Measurements from ENCODE around the gene HLA-E. TPM values are rescaled to one million over a fixed set of nuclear protein-coding genes. Genes with fewer than 3 reads are reported as not detected.
"Not testable (repeated sequence)": the region's sequence is repeated elsewhere in the genome, so short reads cannot be mapped to it uniquely, and the experiment has no call there.

Gene HLA-E
- total RNA-seq, 4 donors from 2014 or later = 496 to 771 (median 601) TPM

DNA sequence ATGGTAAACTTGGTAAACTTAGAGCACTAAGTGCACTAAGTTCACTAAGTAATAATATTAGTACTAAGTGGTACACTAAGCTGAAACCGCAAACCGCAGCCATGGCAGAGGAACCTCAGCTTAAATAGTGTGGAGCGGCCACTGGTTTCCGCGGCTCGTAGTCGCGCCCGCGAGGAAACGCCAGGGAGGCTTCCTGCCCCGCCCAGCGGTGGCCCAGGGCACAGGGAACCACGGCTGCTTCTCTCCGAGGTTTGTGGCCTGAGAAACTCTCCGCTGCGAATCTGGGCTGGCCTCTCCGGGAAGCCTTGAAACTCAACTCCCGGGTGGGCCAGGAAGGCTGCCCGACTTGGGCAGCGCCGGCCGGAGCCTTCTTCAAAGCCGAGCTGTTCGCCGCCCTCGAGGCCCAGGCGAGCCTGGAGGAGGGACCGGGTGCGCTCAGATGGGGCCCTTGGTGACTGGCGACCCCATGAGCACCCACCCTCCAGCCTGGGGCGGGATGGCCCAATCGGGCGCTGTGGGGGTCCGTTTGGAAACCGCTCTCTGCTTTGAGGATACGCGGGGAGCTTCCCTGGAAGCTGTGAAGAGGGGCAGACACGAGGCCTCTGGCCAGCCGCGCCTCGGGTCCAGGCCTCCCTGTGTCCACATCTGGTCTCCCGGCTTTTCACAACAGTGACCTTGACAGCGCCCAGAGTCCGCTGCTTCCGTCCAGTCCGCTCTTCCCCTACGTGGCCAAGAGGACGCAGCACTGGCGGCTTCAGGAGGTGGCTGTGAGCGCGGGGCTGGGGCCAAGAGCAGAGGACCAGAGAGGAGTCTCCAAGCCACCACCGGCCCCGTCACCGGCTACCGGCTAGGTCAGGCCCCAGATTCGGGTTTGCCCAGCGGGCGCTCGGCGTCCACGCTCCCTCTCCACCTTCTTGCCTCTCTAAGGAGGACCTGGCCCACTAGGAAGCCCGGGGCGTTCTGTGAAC is 25.4 kb upstream of the HLA-E start:
- Histone ChIP-seq H3K27me3 (peaks cover 97% of the 10 kb centered on the region), H3K27ac (no peak overlapping the region), H3K4me3 (peak overlapping the region; percentile 19), H3K4me1 (peaks cover 29% of the 10 kb centered on the region), H3K36me3 (no peaks in the 10 kb centered on the region), H3K9me3 (no peaks in the 10 kb centered on the region)
- 9% methylated on average over 24 of the region's 64 CpGs for WGBS
- TF ChIP-seq POLR2A (IDR thresholded peaks at IDR 0.05) (no peak), EP300 (IDR thresholded peaks at IDR 0.05) (no peak), POLR2AphosphoS5 (IDR thresholded peaks at IDR 0.05) (no peak)
- TF ChIP-seq, protein P1, sequence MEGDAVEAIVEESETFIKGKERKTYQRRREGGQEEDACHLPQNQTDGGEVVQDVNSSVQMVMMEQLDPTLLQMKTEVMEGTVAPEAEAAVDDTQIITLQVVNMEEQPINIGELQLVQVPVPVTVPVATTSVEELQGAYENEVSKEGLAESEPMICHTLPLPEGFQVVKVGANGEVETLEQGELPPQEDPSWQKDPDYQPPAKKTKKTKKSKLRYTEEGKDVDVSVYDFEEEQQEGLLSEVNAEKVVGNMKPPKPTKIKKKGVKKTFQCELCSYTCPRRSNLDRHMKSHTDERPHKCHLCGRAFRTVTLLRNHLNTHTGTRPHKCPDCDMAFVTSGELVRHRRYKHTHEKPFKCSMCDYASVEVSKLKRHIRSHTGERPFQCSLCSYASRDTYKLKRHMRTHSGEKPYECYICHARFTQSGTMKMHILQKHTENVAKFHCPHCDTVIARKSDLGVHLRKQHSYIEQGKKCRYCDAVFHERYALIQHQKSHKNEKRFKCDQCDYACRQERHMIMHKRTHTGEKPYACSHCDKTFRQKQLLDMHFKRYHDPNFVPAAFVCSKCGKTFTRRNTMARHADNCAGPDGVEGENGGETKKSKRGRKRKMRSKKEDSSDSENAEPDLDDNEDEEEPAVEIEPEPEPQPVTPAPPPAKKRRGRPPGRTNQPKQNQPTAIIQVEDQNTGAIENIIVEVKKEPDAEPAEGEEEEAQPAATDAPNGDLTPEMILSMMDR (IDR thresholded peaks at IDR 0.05) = no peak
- no peak for DNase-seq (ENCODE audit: low spot score in 2 of 2)

DNA sequence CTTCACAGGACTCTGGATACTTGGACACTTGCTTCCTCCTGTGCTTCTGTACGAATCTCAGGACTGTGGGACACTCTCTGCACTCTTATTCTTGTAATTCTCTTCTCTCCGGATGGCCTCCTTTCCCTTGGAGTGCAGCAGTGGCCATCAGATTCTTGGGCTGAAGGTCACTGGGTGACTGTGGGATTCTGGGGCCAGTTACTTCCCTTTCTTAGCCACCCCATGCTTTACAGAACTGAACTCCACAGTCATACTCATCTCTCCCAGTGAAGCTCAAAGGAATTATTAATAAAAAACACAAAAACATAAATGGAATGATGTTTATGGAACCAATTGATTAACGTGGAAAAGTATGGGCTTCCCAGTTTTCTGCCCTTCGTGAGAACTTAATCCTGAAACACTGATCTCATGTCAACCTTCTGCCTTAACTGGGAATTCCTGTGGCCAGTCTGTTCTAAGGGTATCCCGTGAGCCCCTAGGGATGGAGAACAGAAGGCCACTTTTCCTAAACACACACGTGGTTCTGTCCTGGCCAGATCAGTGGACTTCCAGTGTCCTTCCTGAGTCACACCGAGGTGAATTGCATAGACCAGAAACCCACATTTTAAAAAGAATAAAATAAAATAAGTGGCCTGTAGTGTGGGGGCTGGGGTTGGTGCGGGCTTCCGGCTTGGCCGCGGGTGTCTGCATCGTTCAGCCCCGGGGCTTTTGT is 23.6 kb upstream of the HLA-E start:
- H3K4me3 ChIP-seq = peak overlapping the region; percentile 61
- peaks cover 97% of the 10 kb centered on the region for H3K27me3 ChIP-seq

DNA sequence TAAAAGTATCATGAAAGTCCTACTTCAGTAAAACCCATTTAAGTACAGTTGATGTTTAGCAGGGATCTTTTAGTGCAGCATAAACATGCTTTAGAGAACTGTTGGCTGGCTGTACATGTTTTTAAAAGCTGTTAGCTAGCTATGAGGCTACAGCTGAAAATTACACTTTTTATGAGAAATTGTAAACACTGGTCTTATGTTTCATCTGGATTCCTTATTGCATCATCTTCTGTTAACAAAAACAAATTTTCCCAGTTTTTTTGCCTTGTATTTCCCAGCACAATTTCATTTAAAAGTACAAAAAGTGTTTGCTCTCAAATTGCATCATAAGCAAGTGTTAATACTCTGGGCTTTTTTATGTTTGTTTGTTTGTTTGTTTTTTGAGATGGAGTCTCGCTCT is 18.3 kb upstream of the HLA-E start:
- Histone ChIP-seq H3K4me3 (no peak overlapping the region), H3K9me3 (no peaks in the 10 kb centered on the region), H3K27me3 (peaks cover 84% of the 10 kb centered on the region), H3K4me1 (peaks cover 13% of the 10 kb centered on the region), H3K36me3 (no peaks in the 10 kb centered on the region), H3K27ac (no peak overlapping the region)
- TF ChIP-seq POLR2A (IDR thresholded peaks at IDR 0.05) (no peak), EP300 (IDR thresholded peaks at IDR 0.05) (no peak), POLR2AphosphoS5 (IDR thresholded peaks at IDR 0.05) (no peak)
- TF ChIP-seq, protein P1 (IDR thresholded peaks at IDR 0.05) = no peak
- WGBS = 100% methylated on average over 1 of the region's 1 CpG
- DNase-seq (ENCODE audit: low spot score in 2 of 2) = no peak

More for the DNA sequence above, 23.6 kb upstream of the HLA-E start:
- Histone ChIP-seq H3K9me3 (no peaks in the 10 kb centered on the region), H3K4me1 (peaks cover 29% of the 10 kb centered on the region), H3K36me3 (no peaks in the 10 kb centered on the region), H3K27ac (no peak overlapping the region)
- 12% methylated on average over 13 of the region's 13 CpGs for WGBS
- no peak for DNase-seq (ENCODE audit: low spot score in 2 of 2)
- TF ChIP-seq, protein P1 (IDR thresholded peaks at IDR 0.05) = no peak
- no peak for TF ChIP-seq POLR2A (IDR thresholded peaks at IDR 0.05)
- TF ChIP-seq POLR2AphosphoS5 (IDR thresholded peaks at IDR 0.05) = no peak
- TF ChIP-seq EP300 (IDR thresholded peaks at IDR 0.05) = no peak

DNA sequence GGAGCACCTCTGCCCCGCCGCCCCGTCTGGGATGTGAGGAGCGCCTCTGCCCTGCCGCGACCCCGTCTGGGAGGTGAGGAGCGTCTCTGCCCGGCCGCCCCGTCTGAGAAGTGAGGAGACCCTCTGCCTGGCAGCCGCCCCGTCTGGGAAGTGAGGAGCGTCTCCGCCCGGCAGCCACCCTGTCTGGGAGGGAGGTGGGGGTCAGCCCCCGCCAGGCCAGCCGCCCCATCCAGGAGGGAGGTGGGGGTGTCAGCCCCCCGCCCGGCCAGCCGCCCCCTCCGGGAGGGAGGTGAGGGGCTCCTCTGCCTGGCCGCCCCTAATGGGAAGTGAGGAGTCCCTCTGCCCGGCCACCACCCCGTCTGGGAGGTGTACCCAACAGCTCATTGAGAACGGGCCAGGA is 14.2 kb upstream of the HLA-E start:
- not testable (repeated sequence) for H3K9me3 ChIP-seq; DNase-seq (ENCODE audit: low spot score in 2 of 2); H3K4me1 ChIP-seq; H3K4me3 ChIP-seq; H3K27ac ChIP-seq; H3K36me3 ChIP-seq
- WGBS = 90% methylated on average over 13 of the region's 26 CpGs
- peaks cover 87% of the 10 kb centered on the region for H3K27me3 ChIP-seq

DNA sequence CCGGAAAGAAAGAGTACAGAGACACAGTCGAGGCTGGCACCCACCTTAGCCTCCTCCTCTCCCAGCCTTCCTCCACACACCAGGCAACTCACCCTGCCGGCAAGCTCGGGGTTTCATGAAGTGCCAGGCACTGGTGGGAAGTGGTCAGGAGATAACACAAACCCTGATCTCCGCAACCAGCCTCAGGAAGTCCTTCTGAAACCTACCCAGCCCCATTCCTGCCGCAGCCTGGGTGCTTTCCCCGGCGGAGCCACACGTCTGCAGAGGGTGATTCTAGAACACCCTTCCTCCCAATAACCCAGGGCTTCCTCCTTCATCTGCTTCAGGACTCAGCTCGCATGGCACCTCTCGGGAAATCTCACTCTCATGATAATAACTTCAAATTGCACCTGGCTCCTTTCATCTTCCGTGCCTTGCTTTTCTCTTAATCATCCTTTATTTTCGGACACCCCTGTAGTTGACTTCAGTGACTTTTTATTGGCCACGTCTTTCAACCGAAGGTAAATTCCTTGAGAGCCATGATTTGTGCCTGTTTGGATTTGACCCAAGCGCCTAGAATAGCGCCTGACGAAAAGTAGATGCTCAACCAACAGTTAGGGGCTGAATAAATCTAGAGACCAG is 8.7 kb upstream of the HLA-E start:
- WGBS = 8% methylated on average over 18 of the region's 18 CpGs
- no peak overlapping the region for H3K4me3 ChIP-seq
- H3K36me3 ChIP-seq = no peaks in the 10 kb centered on the region
- H3K27me3 ChIP-seq = peaks cover 70% of the 10 kb centered on the region
- no peak for DNase-seq (ENCODE audit: low spot score in 2 of 2)
- peaks cover 19% of the 10 kb centered on the region for H3K4me1 ChIP-seq
- no peaks in the 10 kb centered on the region for H3K9me3 ChIP-seq
- no peak overlapping the region for H3K27ac ChIP-seq
- TF ChIP-seq POLR2AphosphoS5 (IDR thresholded peaks at IDR 0.05) (no peak), POLR2A (IDR thresholded peaks at IDR 0.05) (no peak), EP300 (IDR thresholded peaks at IDR 0.05) (no peak)
- TF ChIP-seq, protein P1 (IDR thresholded peaks at IDR 0.05) = no peak

All from suprapubic skin (tissue), 4 donors.